Fibroblast of skin of scalp (primary cell): ENCODE data around the gene CRIP2.

Source experiments
- DNase-seq: peaks from one replicate; pipeline ENCODE4 v3.0.0-alpha.2; 2013

The CRIP2 gene

DNA sequence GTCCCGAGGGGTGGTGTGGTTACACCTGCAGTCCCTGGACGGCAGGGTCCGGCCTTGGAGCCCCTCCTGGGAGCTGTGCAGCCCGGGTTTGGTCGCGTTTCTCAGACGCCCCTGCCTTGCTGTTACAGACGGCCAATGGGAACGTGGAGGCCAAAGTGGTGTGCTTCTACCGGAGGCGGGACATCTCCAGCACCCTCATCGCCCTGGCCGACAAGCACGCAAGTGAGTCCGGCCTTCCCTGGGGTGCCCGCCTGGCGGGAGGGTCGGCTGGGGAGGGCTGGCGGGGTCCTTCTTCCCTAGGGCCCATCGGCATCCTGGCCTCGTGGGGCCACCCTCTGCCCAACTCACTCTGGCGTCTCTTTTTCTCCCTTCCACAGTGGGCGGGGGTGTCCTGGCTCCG, 29.3 kb upstream of the CRIP2 start:
- no peak for DNase-seq

DNA sequence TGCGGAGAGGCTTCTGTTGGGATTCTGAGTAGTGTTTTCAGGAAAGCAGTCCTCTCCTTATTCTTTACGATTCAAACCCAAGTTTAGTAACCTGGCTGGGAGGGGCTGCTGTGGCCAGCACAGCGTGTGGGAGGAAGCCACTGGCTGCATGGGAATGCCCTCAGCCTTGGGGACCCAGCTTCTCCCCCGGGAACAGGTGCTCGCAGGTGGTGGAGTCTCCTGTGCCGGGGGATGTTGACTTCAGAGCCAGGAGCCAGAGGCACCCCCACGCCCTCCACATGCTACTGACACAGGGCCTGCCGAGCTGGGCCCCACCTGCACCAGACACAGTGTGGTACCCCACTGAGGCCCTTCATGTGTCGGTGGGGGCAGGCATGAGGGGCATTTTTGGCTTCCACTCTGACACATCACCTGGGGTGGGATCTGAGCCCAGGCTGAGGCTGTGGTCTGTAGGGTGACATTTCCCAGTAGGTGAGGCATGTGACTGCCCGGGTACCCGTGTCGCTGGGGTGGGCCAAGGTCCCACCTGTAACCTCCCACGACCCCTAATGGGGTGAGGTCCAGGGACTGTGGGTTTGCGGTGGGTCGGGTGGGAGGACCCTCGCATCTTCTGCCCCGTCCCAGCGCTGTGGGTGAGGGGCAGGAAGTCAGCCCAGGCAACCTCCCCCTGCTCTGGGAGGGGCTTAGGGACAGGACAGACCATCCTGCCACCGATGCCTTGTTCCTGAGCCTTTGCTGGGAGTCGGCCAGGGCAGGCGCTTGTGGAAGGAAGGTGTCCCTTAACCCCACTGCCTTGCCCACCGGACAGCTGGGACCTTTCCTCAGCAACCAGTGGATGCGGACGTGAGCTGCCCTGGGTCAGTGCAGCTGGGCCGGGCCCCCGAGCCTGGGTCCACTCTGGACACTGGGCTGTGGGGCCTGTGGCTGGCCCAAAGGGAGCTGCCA, 28.4 kb upstream of the CRIP2 start:
- DNase-seq: no peak

DNA sequence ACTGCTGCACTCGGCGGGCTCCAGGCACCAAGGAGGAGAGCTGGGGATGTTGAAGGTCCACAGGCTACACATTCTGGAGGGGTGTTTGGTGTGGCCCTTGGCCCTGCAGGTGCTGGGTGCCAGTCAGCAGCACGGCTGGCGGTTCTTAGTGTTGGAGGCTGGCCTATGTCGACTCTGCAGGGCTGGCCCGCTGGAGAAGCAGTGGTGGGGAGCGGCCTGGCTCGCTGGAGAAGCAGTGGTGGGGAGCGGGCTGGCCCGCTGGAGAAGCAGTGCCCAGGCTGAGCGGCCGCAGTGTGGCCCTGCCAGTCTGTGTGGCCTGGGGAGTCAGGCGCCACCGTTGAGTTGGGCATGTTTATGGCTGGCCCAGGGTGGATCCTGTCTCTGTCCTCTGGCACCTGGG, 27.6 kb upstream of the CRIP2 start:
- no peak for DNase-seq

DNA sequence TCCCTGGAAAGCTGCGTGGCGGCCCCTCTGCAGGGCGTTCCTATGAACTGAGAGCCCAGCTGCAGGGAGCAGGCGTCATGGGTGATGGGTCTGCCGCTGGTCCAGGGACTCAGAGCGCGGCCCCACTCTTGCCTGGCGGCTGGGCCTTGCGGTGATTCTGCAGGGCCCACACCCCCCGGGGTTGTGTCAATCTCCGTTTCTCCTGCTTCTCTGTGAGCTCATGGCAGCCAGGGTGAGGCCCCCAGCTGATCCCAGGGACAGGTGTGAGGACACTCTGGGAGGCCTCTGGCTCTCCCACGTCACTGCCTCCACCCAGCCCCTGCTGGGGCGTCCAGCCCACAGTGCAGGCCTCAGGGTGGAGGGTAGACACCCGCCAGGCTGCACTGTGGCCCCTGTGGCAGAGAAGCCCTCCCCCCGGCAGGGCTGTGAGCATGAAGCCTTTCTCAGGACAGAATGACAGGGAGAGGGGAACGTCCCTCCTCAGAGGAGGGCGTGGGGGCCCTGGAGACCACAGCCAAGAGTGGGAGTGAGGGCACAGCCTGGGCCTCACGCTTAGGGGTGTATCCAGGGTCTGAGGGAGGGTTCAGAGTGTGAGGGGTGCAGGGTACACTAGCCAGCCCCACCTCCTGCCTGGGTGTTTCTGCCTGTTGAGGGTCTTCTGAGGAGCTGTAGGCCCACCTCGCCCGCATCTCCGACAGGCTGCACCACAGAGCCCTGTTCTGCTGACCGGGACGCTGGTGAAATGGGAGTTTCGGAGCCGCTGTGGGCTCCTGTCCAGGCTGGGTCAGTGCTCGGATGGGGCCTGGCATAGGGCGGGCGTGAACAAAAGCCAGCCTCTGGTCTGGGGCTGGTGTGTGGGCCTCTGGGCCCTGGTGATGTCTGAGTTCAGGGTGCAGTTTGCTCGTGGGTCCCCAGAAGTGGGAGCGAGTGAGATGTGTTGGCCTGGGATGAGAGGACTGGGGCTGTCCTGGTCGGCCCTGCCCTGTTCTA, 26.7 kb upstream of the CRIP2 start:
- DNase-seq: no peak

DNA sequence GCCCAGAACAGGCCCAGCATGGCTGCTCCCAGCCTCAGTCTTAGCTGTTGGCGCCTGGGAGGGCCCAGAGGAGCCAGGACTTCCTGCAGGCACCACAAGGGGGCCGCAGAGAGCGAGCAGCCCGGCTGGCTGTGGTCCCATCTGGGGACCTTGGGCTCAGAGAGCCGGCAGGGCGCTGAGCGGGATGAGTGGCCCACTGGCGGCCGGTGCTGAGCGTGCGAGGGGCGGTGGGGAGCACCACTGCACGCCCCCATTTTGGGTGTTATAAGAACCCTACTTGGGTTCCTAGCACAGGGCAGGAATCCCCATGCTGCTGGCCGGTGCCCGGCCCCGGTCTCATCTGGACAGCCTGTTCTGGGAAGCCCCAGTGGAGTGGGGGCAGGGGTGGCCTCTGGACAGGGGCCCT, 25.9 kb upstream of the CRIP2 start:
- peak; percentile 64 for DNase-seq

GRCh38 chr14:105449276-105450122, 25.1 kb upstream of the CRIP2 start:
- DNase-seq: no peak

- no peak for DNase-seq
Measured at GRCh38 chr14:105450123-105450505, 24.5 kb upstream of the CRIP2 start.

DNA sequence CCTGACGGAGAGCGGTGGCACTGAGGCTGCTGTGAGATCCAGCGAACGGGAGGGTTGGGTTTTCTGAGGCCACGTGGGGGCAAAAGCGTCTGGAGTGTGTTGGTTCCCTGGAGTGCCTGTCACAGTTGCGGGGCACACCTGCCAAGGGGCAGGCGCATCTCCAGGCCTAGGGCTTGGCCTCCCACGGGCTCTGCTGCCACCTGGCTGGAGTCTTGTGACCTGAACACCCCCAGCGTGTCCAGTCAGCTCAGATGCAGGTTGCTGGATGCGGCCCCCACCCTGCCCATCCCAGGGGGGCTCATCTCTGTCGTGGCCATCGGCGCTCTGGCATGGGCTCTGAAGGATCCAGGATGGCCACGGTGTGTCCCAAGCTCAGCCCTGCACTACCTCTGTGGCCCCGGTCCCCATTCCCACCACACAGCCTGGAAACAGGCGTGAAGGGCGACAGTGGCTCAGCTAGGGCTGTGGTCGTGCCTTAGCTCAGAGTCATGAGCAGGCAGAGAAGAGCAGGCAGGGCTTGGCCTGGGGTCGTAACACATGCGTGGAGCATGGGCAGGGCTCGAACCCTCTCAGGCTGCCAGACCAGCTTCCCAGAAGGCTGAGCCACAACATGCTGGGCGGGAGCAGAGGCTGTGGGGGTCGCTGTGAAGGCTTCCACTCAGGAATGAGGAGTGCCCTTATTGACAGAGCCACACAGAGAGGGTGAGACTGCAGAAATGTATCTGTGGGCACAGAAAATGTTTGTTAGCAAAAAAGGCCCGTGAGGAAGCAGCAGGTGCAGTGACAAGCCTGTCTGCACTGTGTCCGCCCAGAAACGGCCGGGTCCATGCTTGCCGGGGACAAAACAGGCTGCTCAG, 23.5 kb upstream of the CRIP2 start:
- DNase-seq: no peak

DNA sequence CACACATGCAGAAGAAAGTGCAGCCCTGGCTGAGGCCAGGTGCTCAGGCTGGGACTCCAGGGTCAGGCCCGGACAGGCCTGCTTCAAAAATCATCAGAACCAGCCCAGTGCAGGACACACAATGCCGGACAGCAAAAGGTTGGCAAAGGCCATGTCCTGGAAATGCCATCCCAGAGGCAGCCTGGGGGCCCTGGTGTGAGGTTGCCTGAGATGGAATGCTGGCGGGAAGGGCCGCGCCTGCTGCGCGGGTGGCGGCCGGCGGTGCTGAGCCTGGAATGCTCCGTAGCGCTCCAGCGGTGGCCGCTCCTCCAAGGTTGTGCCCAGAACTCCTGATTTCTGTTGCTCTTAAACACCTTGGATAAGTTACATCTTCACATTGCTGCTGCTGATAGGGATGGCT, 21.7 kb upstream of the CRIP2 start:
- no peak for DNase-seq

- no peak for DNase-seq
Measured at GRCh38 chr14:105453847-105454246, 20.8 kb upstream of the CRIP2 start.

GRCh38 chr14:105455086-105455640, 19.5 kb upstream of the CRIP2 start:
- DNase-seq: no peak

- no peak for DNase-seq
Measured at GRCh38 chr14:105455766-105456660, 18.6 kb upstream of the CRIP2 start.

DNA sequence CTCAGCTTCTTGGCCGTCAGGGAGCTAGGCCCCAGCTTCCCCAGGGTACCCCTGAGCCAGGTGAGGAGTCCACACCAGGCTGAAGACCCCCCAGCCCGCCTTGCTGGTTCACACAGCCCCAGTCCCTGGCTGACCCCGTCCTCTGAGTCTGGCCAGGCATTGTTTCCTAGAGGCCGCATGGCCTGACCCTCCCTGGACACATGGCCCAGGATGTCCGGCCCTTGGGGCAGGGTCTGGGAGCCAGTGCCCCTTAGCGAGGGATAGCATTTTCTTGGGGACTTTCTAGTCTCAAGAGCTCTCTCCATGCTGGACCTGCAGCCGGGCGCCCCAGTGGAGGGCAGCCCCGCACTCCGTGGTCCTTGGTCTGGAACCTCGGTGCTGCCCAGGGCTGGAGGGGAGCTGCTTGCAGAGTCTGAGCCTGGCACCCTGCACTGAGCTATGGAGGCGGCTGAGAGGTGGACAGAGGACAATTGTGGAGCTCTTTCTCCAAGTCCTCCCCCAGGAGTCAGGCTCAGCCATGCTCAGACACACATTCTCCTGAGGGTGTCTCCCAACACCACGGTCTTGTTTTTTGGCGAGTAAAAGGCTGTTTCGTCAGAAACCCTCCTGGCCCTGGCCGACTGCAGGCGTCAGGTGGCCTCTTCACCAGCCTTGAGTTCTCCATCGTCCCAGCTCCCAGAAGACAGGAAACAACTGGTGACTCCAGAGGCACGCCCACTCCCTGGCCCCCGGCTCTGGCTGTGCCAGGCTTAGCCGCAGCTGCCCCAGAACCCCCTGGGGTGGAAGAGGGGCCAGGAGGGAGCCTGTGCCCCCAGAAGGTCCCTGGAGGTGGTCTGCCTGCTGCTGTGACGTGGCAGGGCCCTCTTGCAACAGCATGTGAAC, 17.6 kb upstream of the CRIP2 start:
- DNase-seq: no peak

GRCh38 chr14:105458010-105458409, 16.6 kb upstream of the CRIP2 start:
- DNase-seq: no peak

GRCh38 chr14:105458571-105458970, 16.1 kb upstream of the CRIP2 start:
- no peak for DNase-seq

DNA sequence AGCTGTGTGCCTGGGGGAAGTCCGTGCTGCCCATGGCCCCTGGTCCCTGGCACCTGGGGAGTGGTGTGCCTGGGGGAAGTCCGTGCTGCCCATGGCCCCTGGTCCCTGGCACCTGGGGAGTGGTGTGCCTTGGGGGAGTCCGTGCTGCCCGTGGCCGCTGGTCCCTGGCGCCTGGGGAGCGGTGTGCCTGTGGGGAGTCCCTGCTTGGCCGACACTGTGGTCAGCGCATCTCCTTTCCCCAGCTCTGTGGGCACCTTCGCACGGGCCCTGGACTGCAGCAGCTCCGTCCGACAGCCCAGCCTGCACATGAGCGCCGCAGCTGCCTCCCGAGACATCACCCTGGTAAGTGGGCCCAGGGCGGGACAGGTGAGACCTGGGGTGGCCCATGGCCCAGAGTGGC, 14.5 kb upstream of the CRIP2 start:
- no peak for DNase-seq

- no peak for DNase-seq
Measured at GRCh38 chr14:105460616-105461015, 14.0 kb upstream of the CRIP2 start.

DNA sequence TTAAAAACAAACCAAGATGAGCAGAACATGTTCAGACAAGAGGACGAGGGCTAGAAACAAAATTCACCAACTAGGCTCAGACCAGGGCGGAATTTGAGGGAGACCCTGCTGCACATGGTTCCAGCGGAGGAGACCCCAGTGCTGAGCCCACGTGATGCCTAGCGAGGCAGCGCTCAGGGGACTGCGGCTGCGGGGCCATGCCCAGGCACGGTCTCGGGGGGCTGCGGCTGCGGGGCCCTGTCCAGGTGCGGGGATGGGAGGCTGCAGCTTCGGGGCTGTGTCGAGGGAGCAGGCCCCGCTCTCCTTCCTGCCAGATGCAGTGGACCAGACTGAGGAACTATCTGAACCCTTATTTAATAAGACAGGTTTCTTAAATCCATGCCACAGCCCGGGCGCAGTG, 12.7 kb upstream of the CRIP2 start:
- no peak for DNase-seq

- DNase-seq: no peak
Measured at GRCh38 chr14:105464501-105464900, 10.1 kb upstream of the CRIP2 start.
